ENCODE data around the gene SCYL1. TPM values are rescaled to one million over a fixed set of nuclear protein-coding genes. Genes with fewer than 3 reads are reported as not detected.
A peak's percentile ranks its signal among the peaks of the same experiment; 100 is the strongest.

The SCYL1 gene
- total and polyA plus RNA-seq, 12 donors: 52.3 to 395 (median 148) TPM

GRCh38 chr11:65496304-65497140 lies 28.4 kb upstream of the SCYL1 start:
- no peaks in the 10 kb centered on the region for H3K9me3 ChIP-seq (replicated peaks in 1 of 3)
- intact Hi-C loops (cut with DNase I): loop anchor here in 1 of 2 donors (5.0 kb wide), 1 partner anchor 74 kb away; the partner anchor contains the start of gene NEAT1
- peaks cover 56 to 57% of the 10 kb centered on the region in 2 donors for H3K4me1 ChIP-seq (replicated peaks in 1 of 2)
- 23 to 32% (median 28%) methylated on average over 15 of the region's 15 CpGs for WGBS, 4 donors
- H3K27ac ChIP-seq: peak overlapping the region; percentile 80 to 99 (median 95)
- H3K36me3 ChIP-seq (replicated peaks in 1 of 2): peaks cover 0 to 14% of the 10 kb centered on the region in 2 donors
- H3K27me3 ChIP-seq: no peaks in the 10 kb centered on the region
- DNase-seq: peak in 3 of 7 donors; percentile 34 to 51 (median 38)
- TF ChIP-seq POLR2A (IDR thresholded peaks at IDR 0.05): no peak
- no peak for TF ChIP-seq CTCF (IDR thresholded peaks at IDR 0.05)
- peak overlapping the region in 1 of 4 donors; percentile 49 for H3K4me3 ChIP-seq

GRCh38 chr11:65497141-65498041 lies 27.5 kb upstream of the SCYL1 start:
- Histone ChIP-seq H3K27ac (peak overlapping the region; percentile 97 to 99 (median 97)), H3K27me3 (no peaks in the 10 kb centered on the region), H3K36me3 (replicated peaks in 1 of 2) (peaks cover 0 to 23% of the 10 kb centered on the region in 2 donors), H3K4me3 (peak overlapping the region; percentile 1 to 88 (median 42)), H3K9me3 (replicated peaks in 1 of 3) (no peaks in the 10 kb centered on the region), H3K4me1 (replicated peaks in 1 of 2) (peaks cover 48% of the 10 kb centered on the region in 2 donors)
- 0 to 1% (median 1%) methylated on average over 21 to 61 of the region's 61 CpGs for WGBS, 4 donors
- TF ChIP-seq POLR2A (IDR thresholded peaks at IDR 0.05) (peak; percentile 71 to 86), CTCF (IDR thresholded peaks at IDR 0.05) (no peak)
- intact Hi-C loops (cut with DNase I): loop anchor here in 1 of 2 donors (5.0 kb wide), 1 partner anchor 75 kb away; the partner anchor contains the start of gene NEAT1
- peak; percentile 99 for DNase-seq

- peak; percentile 56 to 82 (median 73) for DNase-seq
- no peaks in the 10 kb centered on the region for H3K27me3 ChIP-seq
- H3K27ac ChIP-seq: peak overlapping the region; percentile 97 to 99 (median 97)
- intact Hi-C loops (cut with DNase I): loop anchor here in 1 of 2 donors (5.0 kb wide), 1 partner anchor 76 kb away; the partner anchor contains the start of gene NEAT1
- H3K36me3 ChIP-seq (replicated peaks in 1 of 2): peaks cover 0 to 31% of the 10 kb centered on the region in 2 donors
- TF ChIP-seq CTCF (IDR thresholded peaks at IDR 0.05) (no peak), POLR2A (IDR thresholded peaks at IDR 0.05) (peak in 1 of 2 donors; percentile 17)
- WGBS, 4 donors: 0 to 2% (median 1%) methylated on average over 24 of the region's 24 CpGs
- peak overlapping the region; percentile 1 to 88 (median 42) for H3K4me3 ChIP-seq
- H3K4me1 ChIP-seq (replicated peaks in 1 of 2): peaks cover 40% of the 10 kb centered on the region in 2 donors
- H3K9me3 ChIP-seq (replicated peaks in 1 of 3): no peaks in the 10 kb centered on the region
These were observed 26.7 kb upstream of the SCYL1 start for GRCh38 chr11:65498042-65498726.
